ENCODE data around the gene ABI3. TPM values are rescaled to one million over a fixed set of nuclear protein-coding genes. Genes with fewer than 3 reads are reported as not detected.

ABI3 gene
- total RNA-seq, 4 donors from 2014 or later, result 2.3 to 6.7 (median 3.0) TPM

- Histone ChIP-seq H3K4me1 (peaks cover 17% of the 10 kb centered on the region), H3K27ac (no peak overlapping the region), H3K27me3 (peaks cover 31% of the 10 kb centered on the region), H3K4me3 (no peak overlapping the region), H3K9me3 (no peaks in the 10 kb centered on the region), H3K36me3 (no peaks in the 10 kb centered on the region)
- WGBS, result 100% methylated on average over 2 of the region's 2 CpGs
- no peak for TF ChIP-seq CTCF (IDR thresholded peaks at IDR 0.05)
- no peak for TF ChIP-seq POLR2A (IDR thresholded peaks at IDR 0.05)
- no peak for TF ChIP-seq EP300 (IDR thresholded peaks at IDR 0.05)
- TF ChIP-seq POLR2AphosphoS5 (IDR thresholded peaks at IDR 0.05), result no peak
- DNase-seq (ENCODE audit: low spot score in 2 of 2), result no peak
Measured at GRCh38 chr17:49213847-49214246, 3.3 kb downstream of the ABI3 start.

GRCh38 chr17:49214676-49215360 is 4.3 kb downstream of the ABI3 start:
- WGBS, result 48% methylated on average over 12 of the region's 12 CpGs
- no peak overlapping the region for H3K27ac ChIP-seq
- H3K9me3 ChIP-seq, result no peaks in the 10 kb centered on the region
- TF ChIP-seq POLR2A (IDR thresholded peaks at IDR 0.05) (no peak), CTCF (IDR thresholded peaks at IDR 0.05) (no peak), EP300 (IDR thresholded peaks at IDR 0.05) (no peak), POLR2AphosphoS5 (IDR thresholded peaks at IDR 0.05) (no peak)
- H3K4me1 ChIP-seq, result peaks cover 23% of the 10 kb centered on the region
- H3K36me3 ChIP-seq, result no peaks in the 10 kb centered on the region
- no peak overlapping the region for H3K4me3 ChIP-seq
- peaks cover 32% of the 10 kb centered on the region for H3K27me3 ChIP-seq
- DNase-seq (ENCODE audit: low spot score in 2 of 2), result no peak

GRCh38 chr17:49216482-49216881 is 6.0 kb downstream of the ABI3 start:
- no peak overlapping the region for H3K27ac ChIP-seq
- TF ChIP-seq EP300 (IDR thresholded peaks at IDR 0.05) (no peak), CTCF (IDR thresholded peaks at IDR 0.05) (no peak), POLR2A (IDR thresholded peaks at IDR 0.05) (no peak), POLR2AphosphoS5 (IDR thresholded peaks at IDR 0.05) (no peak)
- no peaks in the 10 kb centered on the region for H3K9me3 ChIP-seq
- no peak overlapping the region for H3K4me3 ChIP-seq
- WGBS, result 89% methylated on average over 6 of the region's 13 CpGs
- peaks cover 20% of the 10 kb centered on the region for H3K4me1 ChIP-seq
- no peaks in the 10 kb centered on the region for H3K36me3 ChIP-seq
- H3K27me3 ChIP-seq, result peaks cover 31% of the 10 kb centered on the region
- DNase-seq (ENCODE audit: low spot score in 2 of 2), result no peak

- Histone ChIP-seq H3K27ac (no peak overlapping the region), H3K9me3 (no peaks in the 10 kb centered on the region), H3K27me3 (peaks cover 34% of the 10 kb centered on the region), H3K4me1 (peaks cover 20% of the 10 kb centered on the region), H3K36me3 (no peaks in the 10 kb centered on the region), H3K4me3 (no peak overlapping the region)
- no peak for DNase-seq (ENCODE audit: low spot score in 2 of 2)
- WGBS, result 58% methylated on average over 11 of the region's 11 CpGs
- TF ChIP-seq POLR2A (IDR thresholded peaks at IDR 0.05) (no peak), EP300 (IDR thresholded peaks at IDR 0.05) (no peak), CTCF (IDR thresholded peaks at IDR 0.05) (no peak), POLR2AphosphoS5 (IDR thresholded peaks at IDR 0.05) (no peak)
Measured at GRCh38 chr17:49216953-49217650, 6.6 kb downstream of the ABI3 start.

- no peak for DNase-seq (ENCODE audit: low spot score in 2 of 2)
- H3K4me3 ChIP-seq, result no peak overlapping the region
- TF ChIP-seq CTCF (IDR thresholded peaks at IDR 0.05) (no peak), POLR2AphosphoS5 (IDR thresholded peaks at IDR 0.05) (peak in 1 of 3 donors; percentile 12), EP300 (IDR thresholded peaks at IDR 0.05) (no peak), POLR2A (IDR thresholded peaks at IDR 0.05) (no peak)
- no peaks in the 10 kb centered on the region for H3K36me3 ChIP-seq
- H3K27me3 ChIP-seq, result peaks cover 41% of the 10 kb centered on the region
- no peak overlapping the region for H3K27ac ChIP-seq
- 60% methylated on average over 17 of the region's 17 CpGs for WGBS
- H3K9me3 ChIP-seq, result no peaks in the 10 kb centered on the region
- H3K4me1 ChIP-seq, result peaks cover 20% of the 10 kb centered on the region
Measured at GRCh38 chr17:49217651-49218413, 7.3 kb downstream of the ABI3 start.
